Suprapubic skin (tissue), 4 donors: ENCODE results near the gene SH2D6.

Experiments
- CTCF ChIP-seq, 2 donors: fragments of 200-600 bp in 1 of 2; fragments of 450-650 bp in 1 of 2; sonication (generic) in 1 of 2; IDR thresholded peaks; one replicate each; pipeline ENCODE4 v1.5.1; 2016 to 2019; ENCODE audit warnings: antibody characterized with exemption in 2 of 2, mild to moderate bottlenecking in 1 of 2, moderate library complexity in 1 of 2
- EP300 ChIP-seq: sonication (generic); formaldehyde crosslinking; IDR thresholded peaks from one replicate; pipeline ENCODE4 v1.6.1; 2017; ENCODE audit warnings: antibody characterized with exemption
- POLR2A ChIP-seq, 2 donors: fragments of 450-650 bp; IDR thresholded peaks; one replicate each; pipeline ENCODE4 v1.6.1; 2017; ENCODE audit warnings: antibody characterized with exemption in 2 of 2, mild to moderate bottlenecking in 2 of 2, moderate library complexity in 2 of 2
- POLR2AphosphoS5 ChIP-seq, 3 donors: sonication (generic); formaldehyde crosslinking; IDR thresholded peaks; one replicate each; pipeline ENCODE4 v1.6.1; 2017; ENCODE audit warnings: antibody characterized with exemption in 3 of 3

DNA sequence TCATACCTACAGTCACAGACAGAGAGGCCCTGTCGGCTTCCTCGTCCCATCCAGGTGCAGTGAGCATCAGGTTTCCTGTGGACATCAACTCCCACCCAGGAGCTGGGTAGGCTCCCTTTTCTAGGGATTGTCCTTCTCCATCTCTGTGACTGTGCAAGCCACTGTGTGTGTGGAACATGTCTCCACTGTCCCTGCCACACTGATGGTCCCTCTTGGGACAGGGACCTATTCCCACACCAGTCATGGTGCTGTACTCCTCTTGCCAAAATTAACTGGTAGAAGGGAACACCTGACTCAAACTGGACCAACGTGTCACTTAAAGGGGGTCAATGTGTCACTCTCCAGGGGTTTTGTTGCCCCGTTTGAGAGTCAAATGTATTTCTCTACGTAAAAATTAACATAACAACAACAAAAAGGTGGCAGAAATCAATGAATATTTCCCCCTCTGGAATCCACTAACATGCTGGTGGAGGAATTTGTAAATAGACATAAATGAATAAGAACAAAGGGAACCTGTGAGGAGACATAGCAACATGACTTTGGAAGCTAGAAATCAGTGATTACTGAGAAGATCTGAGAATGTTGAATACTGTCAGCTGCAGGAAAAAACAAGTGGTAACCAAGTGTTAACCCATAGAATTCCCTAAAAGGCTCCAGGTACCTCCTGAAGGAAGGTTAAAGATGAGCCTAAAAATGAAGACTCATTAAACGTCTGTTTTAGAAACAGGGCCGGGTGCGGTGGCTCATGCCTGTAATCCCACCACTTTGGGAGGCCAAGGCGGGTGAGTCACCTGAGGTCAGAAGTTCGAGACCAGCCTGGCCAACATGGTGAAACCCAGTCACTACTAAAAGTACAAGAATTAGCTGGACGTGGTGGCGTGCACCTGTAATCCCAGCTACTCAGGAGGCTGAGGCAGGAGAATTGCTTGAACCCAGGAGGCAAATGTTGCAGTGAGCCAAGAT, 40.4 kb downstream of the SH2D6 start:
- TF ChIP-seq CTCF (IDR thresholded peaks at IDR 0.05) (no peak), POLR2A (IDR thresholded peaks at IDR 0.05) (no peak), POLR2AphosphoS5 (IDR thresholded peaks at IDR 0.05) (no peak), EP300 (no peak)
